K562 (cell line): ENCODE measurements around the gene MFSD6. TPM values are rescaled to one million over a fixed set of nuclear protein-coding genes. Genes with fewer than 3 reads are reported as not detected.

Experiments used
- BRD4 ChIP-seq: fragments of 200-600 bp; sonication (generic); IDR thresholded peaks from 2 replicates; pipeline ENCODE4 v1.6.1; 2017; ENCODE audit warnings: inconsistent platforms
- HOXB6 ChIP-seq: fragments of 250-450 bp; sonication (Bioruptor Pico); IDR thresholded peaks from 2 replicates; pipeline ENCODE4 v1.5.1; 2022; ENCODE audit warnings: mild to moderate bottlenecking, borderline replicate concordance
- KAT7 ChIP-seq: sonication (generic); formaldehyde crosslinking; IDR thresholded peaks from 2 replicates; pipeline ENCODE4 v1.8.0; 2022; ENCODE audit warnings: missing genetic modification reagents, mild to moderate bottlenecking, borderline replicate concordance
- LARP7 ChIP-seq: fragments of 450-650 bp; IDR thresholded peaks from 2 replicates; pipeline ENCODE4 v1.6.1; 2016
- LEF1 ChIP-seq: fragments of 450-650 bp; IDR thresholded peaks from 2 replicates; pipeline ENCODE4 v1.6.1; 2016; ENCODE audit warnings: mild to moderate bottlenecking
- NELFE ChIP-seq: IDR thresholded peaks from 2 replicates; pipeline ENCODE4 v1.6.1; 2011; ENCODE audit warnings: mild to moderate bottlenecking; ENCODE audit not compliant: insufficient read depth, insufficient read length
- NR2C2 ChIP-seq, 2 experiments: fragments of 200-800 bp in 1 of 2; sonication (Bioruptor generic) in 1 of 2; sonication (generic) in 1 of 2; formaldehyde crosslinking in 1 of 2; IDR thresholded peaks; 2 replicates each; pipeline versions ENCODE4 v1.6.1 to v1.8.0; 2016 to 2022; ENCODE audit warnings: mild to moderate bottlenecking in 1 of 2, missing compliant biosample characterization in 1 of 2, missing genetic modification characterization in 1 of 2, missing genetic modification reagents in 1 of 2
- NR3C1 ChIP-seq: sonication (generic); formaldehyde crosslinking; IDR thresholded peaks from 2 replicates; pipeline ENCODE4 v1.8.1; 2022; ENCODE audit warnings: missing genetic modification reagents
- RBM14 ChIP-seq: fragments of 200-400 bp; formaldehyde crosslinking; IDR thresholded peaks from 2 replicates; pipeline ENCODE4 v1.6.1; 2018; ENCODE audit warnings: low read depth, mild to moderate bottlenecking, low read length, moderate library complexity, borderline replicate concordance; ENCODE audit not compliant: insufficient read depth
- RBM15 ChIP-seq: fragments of 200-400 bp; formaldehyde crosslinking; IDR thresholded peaks from 2 replicates; pipeline ENCODE4 v1.6.1; 2018; ENCODE audit warnings: mild to moderate bottlenecking, low read length, moderate library complexity; ENCODE audit not compliant: insufficient read depth
- SRSF7 ChIP-seq: fragments of 200-400 bp; formaldehyde crosslinking; optimal IDR thresholded peaks from 2 replicates; pipeline ENCODE3; 2017; ENCODE audit warnings: mild to moderate bottlenecking, low read depth, low read length
- TGIF2 ChIP-seq: sonication (generic); formaldehyde crosslinking; IDR thresholded peaks from 2 replicates; pipeline ENCODE4 v1.8.1; 2022; ENCODE audit warnings: mild to moderate bottlenecking, missing genetic modification reagents, moderate library complexity
- ZC3H11A ChIP-seq: IDR thresholded peaks from 2 replicates; pipeline ENCODE4 v1.6.1; 2012; ENCODE audit warnings: low read depth, low read length, improper control_type of control experiment
- ZNF184 ChIP-seq: sonication (generic); formaldehyde crosslinking; IDR thresholded peaks from 2 replicates; pipeline ENCODE4 v1.5.0; 2020; ENCODE audit warnings: missing genetic modification reagents
- ZNF668 ChIP-seq: fragments of 250-450 bp; sonication (Bioruptor Pico); IDR thresholded peaks from 2 replicates; pipeline ENCODE4 v1.8.0; 2022; ENCODE audit warnings: mild to moderate bottlenecking, inconsistent platforms
- polyA plus RNA-seq, 8 experiments: library from polyadenylated mRNA; depleted of rRNA in 4 of 8; stranded (reverse) in 5 of 8; unstranded in 3 of 8; fragments of >200 nt; fragmentation: Nextera tagmentation in 2 of 8; fragmentation: Illumina TruSeq in 1 of 8; extraction: Ambion mirVana in 2 of 8; extraction: Trizol in 1 of 8; gene quantifications; 2 replicates each; pipeline versions ENCODE4 v1.2.1 to v1.2.3, GENCODE V29; 2011 to 2014; ENCODE audit warnings: inconsistent platforms in 1 of 8, missing spikeins in 1 of 8
- total RNA-seq, 7 experiments: library from RNA; depleted of rRNA in 6 of 7; stranded (reverse); fragments of >200 nt in 6 of 7; fragmentation: Illumina TruSeq in 2 of 7; extraction: Trizol in 2 of 7; gene quantifications; 2 replicates each; pipeline versions ENCODE4 v1.2.1 to v1.2.3, GENCODE V29; 2011 to 2021; ENCODE audit warnings: low replicate concordance in 1 of 7
- TF ChIP-seq, protein P1 (sequence below): fragments of 450-650 bp; IDR thresholded peaks from 2 replicates; pipeline ENCODE4 v1.7.1; 2018; ENCODE audit warnings: mild to moderate bottlenecking, low read depth; ENCODE audit not compliant: partially characterized antibody
- TF ChIP-seq, protein P2 (sequence below): fragments of 450-650 bp; IDR thresholded peaks from one replicate; pipeline ENCODE4 v1.6.1; 2018; ENCODE audit warnings: mild to moderate bottlenecking, moderate library complexity; ENCODE audit not compliant: partially characterized antibody
- TF ChIP-seq, protein P3 (sequence below): fragments of 450-650 bp; IDR thresholded peaks from 2 replicates; pipeline ENCODE4 v1.6.1; 2017; ENCODE audit warnings: antibody characterized with exemption, mild to moderate bottlenecking

The MFSD6 gene
- total and polyA plus RNA-seq, 9 of the 15 experiments (the other 6 are each of a cell fraction or from before 2014, with no cell fraction given) = 1.1 to 7.9 (median 4.4) TPM

DNA sequence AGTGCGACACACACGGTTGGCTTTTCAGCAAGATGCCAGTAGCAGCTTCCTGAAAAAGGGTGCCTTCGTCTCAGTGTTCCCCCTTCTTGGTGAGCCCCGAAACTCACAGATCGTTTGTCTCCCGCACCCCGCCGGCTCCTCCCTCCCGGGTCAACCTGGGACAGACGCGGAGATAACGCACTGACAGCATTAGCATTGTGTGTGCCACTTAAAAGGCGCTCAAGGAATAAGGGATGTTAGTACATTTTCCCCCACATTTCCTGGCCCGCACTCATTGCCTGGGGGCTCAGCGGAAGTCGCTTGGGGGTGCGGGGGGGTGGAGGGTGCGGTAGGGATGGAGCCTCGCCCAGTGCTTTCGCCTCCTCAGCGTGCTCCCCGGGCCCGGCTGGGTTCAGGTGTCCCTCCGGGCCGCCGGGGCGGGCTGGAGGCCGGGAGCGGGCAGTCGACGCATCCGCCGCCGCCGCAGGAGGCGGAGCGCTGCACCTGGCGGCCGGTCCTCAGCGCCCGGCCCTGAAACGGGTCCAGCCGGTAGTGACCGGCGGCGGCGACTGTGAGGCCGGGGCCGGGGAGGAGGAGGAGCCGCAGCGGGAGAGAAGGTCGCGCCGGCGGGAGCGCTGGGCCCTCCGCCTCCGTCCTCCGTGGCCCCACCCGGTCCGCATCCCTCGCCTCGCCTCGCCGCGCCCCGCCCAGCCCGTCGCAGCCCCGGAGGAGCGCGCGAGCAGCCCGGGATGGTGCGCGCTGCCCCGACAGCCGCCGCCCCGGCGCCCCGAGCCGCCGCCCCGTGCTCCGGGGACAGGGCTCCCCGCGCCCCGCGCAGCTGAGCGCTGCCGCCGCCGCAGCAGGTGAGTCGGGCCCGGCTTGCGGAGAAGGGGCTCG lies at the start of gene MFSD6 (continued):
- no peak for TF ChIP-seq ZNF668 (CRISPR knock-in tag)
- TF ChIP-seq ZNF184 (CRISPR knock-in tag) = no peak
- TF ChIP-seq, protein P1, sequence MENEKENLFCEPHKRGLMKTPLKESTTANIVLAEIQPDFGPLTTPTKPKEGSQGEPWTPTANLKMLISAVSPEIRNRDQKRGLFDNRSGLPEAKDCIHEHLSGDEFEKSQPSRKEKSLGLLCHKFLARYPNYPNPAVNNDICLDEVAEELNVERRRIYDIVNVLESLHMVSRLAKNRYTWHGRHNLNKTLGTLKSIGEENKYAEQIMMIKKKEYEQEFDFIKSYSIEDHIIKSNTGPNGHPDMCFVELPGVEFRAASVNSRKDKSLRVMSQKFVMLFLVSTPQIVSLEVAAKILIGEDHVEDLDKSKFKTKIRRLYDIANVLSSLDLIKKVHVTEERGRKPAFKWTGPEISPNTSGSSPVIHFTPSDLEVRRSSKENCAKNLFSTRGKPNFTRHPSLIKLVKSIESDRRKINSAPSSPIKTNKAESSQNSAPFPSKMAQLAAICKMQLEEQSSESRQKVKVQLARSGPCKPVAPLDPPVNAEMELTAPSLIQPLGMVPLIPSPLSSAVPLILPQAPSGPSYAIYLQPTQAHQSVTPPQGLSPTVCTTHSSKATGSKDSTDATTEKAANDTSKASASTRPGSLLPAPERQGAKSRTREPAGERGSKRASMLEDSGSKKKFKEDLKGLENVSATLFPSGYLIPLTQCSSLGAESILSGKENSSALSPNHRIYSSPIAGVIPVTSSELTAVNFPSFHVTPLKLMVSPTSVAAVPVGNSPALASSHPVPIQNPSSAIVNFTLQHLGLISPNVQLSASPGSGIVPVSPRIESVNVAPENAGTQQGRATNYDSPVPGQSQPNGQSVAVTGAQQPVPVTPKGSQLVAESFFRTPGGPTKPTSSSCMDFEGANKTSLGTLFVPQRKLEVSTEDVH = no peak
- TF ChIP-seq LARP7 = no peak
- TF ChIP-seq, protein P2, sequence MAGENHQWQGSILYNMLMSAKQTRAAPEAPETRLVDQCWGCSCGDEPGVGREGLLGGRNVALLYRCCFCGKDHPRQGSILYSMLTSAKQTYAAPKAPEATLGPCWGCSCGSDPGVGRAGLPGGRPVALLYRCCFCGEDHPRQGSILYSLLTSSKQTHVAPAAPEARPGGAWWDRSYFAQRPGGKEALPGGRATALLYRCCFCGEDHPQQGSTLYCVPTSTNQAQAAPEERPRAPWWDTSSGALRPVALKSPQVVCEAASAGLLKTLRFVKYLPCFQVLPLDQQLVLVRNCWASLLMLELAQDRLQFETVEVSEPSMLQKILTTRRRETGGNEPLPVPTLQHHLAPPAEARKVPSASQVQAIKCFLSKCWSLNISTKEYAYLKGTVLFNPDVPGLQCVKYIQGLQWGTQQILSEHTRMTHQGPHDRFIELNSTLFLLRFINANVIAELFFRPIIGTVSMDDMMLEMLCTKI = no peak
- TF ChIP-seq, protein P3, sequence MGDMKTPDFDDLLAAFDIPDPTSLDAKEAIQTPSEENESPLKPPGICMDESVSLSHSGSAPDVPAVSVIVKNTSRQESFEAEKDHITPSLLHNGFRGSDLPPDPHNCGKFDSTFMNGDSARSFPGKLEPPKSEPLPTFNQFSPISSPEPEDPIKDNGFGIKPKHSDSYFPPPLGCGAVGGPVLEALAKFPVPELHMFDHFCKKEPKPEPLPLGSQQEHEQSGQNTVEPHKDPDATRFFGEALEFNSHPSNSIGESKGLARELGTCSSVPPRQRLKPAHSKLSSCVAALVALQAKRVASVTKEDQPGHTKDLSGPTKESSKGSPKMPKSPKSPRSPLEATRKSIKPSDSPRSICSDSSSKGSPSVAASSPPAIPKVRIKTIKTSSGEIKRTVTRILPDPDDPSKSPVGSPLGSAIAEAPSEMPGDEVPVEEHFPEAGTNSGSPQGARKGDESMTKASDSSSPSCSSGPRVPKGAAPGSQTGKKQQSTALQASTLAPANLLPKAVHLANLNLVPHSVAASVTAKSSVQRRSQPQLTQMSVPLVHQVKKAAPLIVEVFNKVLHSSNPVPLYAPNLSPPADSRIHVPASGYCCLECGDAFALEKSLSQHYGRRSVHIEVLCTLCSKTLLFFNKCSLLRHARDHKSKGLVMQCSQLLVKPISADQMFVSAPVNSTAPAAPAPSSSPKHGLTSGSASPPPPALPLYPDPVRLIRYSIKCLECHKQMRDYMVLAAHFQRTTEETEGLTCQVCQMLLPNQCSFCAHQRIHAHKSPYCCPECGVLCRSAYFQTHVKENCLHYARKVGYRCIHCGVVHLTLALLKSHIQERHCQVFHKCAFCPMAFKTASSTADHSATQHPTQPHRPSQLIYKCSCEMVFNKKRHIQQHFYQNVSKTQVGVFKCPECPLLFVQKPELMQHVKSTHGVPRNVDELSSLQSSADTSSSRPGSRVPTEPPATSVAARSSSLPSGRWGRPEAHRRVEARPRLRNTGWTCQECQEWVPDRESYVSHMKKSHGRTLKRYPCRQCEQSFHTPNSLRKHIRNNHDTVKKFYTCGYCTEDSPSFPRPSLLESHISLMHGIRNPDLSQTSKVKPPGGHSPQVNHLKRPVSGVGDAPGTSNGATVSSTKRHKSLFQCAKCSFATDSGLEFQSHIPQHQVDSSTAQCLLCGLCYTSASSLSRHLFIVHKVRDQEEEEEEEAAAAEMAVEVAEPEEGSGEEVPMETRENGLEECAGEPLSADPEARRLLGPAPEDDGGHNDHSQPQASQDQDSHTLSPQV = no peak
- no peak for TF ChIP-seq RBM15
- TF ChIP-seq NR2C2 (CRISPR knock-in tag; IDR thresholded peaks at IDR 0.05) = no peak
- TF ChIP-seq NR2C2 (tag; IDR thresholded peaks at IDR 0.05) = 0 out of 2 replicates have a peak, but pooled peaks have one; percentile 34
- no peak for TF ChIP-seq BRD4
- no peak for TF ChIP-seq NELFE
- no peak for TF ChIP-seq ZC3H11A
- no peak for TF ChIP-seq LEF1
- TF ChIP-seq NR3C1 = no peak
- no peak for TF ChIP-seq HOXB6 (CRISPR knock-in tag)
- no peak for TF ChIP-seq TGIF2
- no peak for TF ChIP-seq RBM14
- TF ChIP-seq KAT7 (CRISPR knock-in tag) = 0 out of 2 replicates have a peak, but pooled peaks have one; percentile 68
- no peak for TF ChIP-seq SRSF7
